ENCODE results near the gene NAT8L. TPM values are rescaled to one million over a fixed set of nuclear protein-coding genes. Genes with fewer than 3 reads are reported as not detected.
A peak's percentile ranks its signal among the peaks of the same experiment; 100 is the strongest.

NAT8L gene
- total RNA-seq, 1 experiment from 2014 or later, result 13.9 TPM

- no peak overlapping the region for H2BK15ac ChIP-seq (ENCODE audit: low read depth, low read length)
- H3K4ac ChIP-seq (ENCODE audit: low read depth, low read length), result no peak overlapping the region
- no peak overlapping the region for H3K4me2 ChIP-seq (ENCODE audit: insufficient read depth, insufficient read length, low read length)
- H3K27ac ChIP-seq (ENCODE audit: insufficient read length, low read depth, low read length), result no peak overlapping the region
- no peaks in the 10 kb centered on the region for H3K4me1 ChIP-seq (ENCODE audit: insufficient read depth, low read length)
- no peak overlapping the region for H4K91ac ChIP-seq (ENCODE audit: insufficient read length, low read depth, low read length)
- H2BK5ac ChIP-seq (ENCODE audit: insufficient read length, low read length), result no peak overlapping the region
- DNase-seq, result no peak
- H3K79me2 ChIP-seq (ENCODE audit: insufficient read depth, low read length), result no peaks in the 10 kb centered on the region
- no peak overlapping the region for H2BK12ac ChIP-seq (ENCODE audit: insufficient read length, low read depth, low read length)
- no peaks in the 10 kb centered on the region for H3K79me1 ChIP-seq (ENCODE audit: insufficient read depth, low read depth, low read length, poor library complexity, severe bottlenecking)
- H3K14ac ChIP-seq (ENCODE audit: insufficient read depth, low read length), result no peak overlapping the region
- Mint-ChIP-seq H3K4me1 (no peaks in the 10 kb centered on the region), H3K9me3 (no peaks in the 10 kb centered on the region), H3K27ac (no peak overlapping the region), H3K4me3 (no peak overlapping the region), H3K27me3 (ENCODE audit: low read depth) (peaks cover 19% of the 10 kb centered on the region), H3K36me3 (ENCODE audit: insufficient read depth in 1 of 3, low read depth in 3 of 3) (no peaks in the 10 kb centered on the region)
- no peak overlapping the region for H3K56ac ChIP-seq (ENCODE audit: insufficient read length, low read depth, low read length)
- H3K27me3 ChIP-seq (ENCODE audit: insufficient read depth, low read length), result no peaks in the 10 kb centered on the region
- H4K8ac ChIP-seq (replicated peaks; ENCODE audit: insufficient read length, low read depth, low read length), result no peak overlapping the region
- no peak overlapping the region for H2AK5ac ChIP-seq (ENCODE audit: insufficient read length, low read length)
- no peaks in the 10 kb centered on the region for H3K9me3 ChIP-seq (ENCODE audit: control insufficient read depth, low read depth, low read length)
- TF ChIP-seq CTCF (conservative IDR thresholded peaks at IDR 0.05), result peak; percentile 38; the same call in 2 of the 3 replicates
- H2AFZ ChIP-seq (ENCODE audit: low read length), result no peak overlapping the region
- no peak overlapping the region for H3T11ph ChIP-seq (ENCODE audit: low read length)
- no peak overlapping the region for H3K23ac ChIP-seq (ENCODE audit: insufficient read length, low read depth, low read length)
- no peak overlapping the region for H2BK120ac ChIP-seq (ENCODE audit: low read depth, low read length, poor library complexity, severe bottlenecking)
- no peak overlapping the region for H2BK20ac ChIP-seq (ENCODE audit: low read depth, low read length, poor library complexity, severe bottlenecking)
- no peak overlapping the region for H3K18ac ChIP-seq (ENCODE audit: insufficient read length, low read depth, low read length)
- H3K23me2 ChIP-seq (ENCODE audit: insufficient read length, low read depth, low read length, poor library complexity, severe bottlenecking), result no peaks in the 10 kb centered on the region
- H4K20me1 ChIP-seq (ENCODE audit: control insufficient read depth, insufficient read depth, insufficient read length), result no peaks in the 10 kb centered on the region
- no peak overlapping the region for H4K5ac ChIP-seq (ENCODE audit: insufficient read length, low read depth, low read length)
- no peak overlapping the region for H3K9ac ChIP-seq (ENCODE audit: extremely low read depth, insufficient read length, low read length)
Observed at GRCh38 chr4:2087170-2087569, 28.0 kb downstream of the NAT8L start.

All from H9 (cell line).